Measurements from ENCODE around the gene WNT6.

WNT6 gene

GRCh38 chr2:218859556-218859987 is at the start of gene WNT6:
TSS of gene WNT6 (plus strand) at chr2:218859805. CDS start at chr2:218860038, 233 bp downstream.
- Histone ChIP-seq H3K36me3 (ENCODE audit: insufficient read depth, low read length) (no peaks in the 10 kb centered on the region), H3F3A (ENCODE audit: low read depth) (no peaks in the 10 kb centered on the region), H3K9me2 (replicated peaks; ENCODE audit: low read depth, low read length) (no peaks in the 10 kb centered on the region), H3K79me2 (ENCODE audit: insufficient read depth, low read length) (no peaks in the 10 kb centered on the region), H3K9ac (ENCODE audit: low read depth, low read length, poor library complexity, severe bottlenecking) (no peak within 1 kb of the TSS), H2AFZ (ENCODE audit: low read length) (no peak within 1 kb of the TSS), H3K9me3 (ENCODE audit: insufficient read depth, low read depth, low read length) (no peaks in the 10 kb centered on the region), H3K4me1 (ENCODE audit: insufficient read depth, low read length, poor library complexity, severe bottlenecking) (peaks cover 11% of the 10 kb centered on the region), H4K20me1 (ENCODE audit: insufficient read depth, low read length, poor library complexity, severe bottlenecking) (no peaks in the 10 kb centered on the region), H3K4me3 (ENCODE audit: low read length, poor library complexity, severe bottlenecking) (no peak within 1 kb of the TSS), H3K4me2 (ENCODE audit: low read depth, low read length, poor library complexity, severe bottlenecking) (no peak within 1 kb of the TSS), H3K27me3 (ENCODE audit: insufficient read depth, low read length, poor library complexity, severe bottlenecking) (peaks cover 6% of the 10 kb centered on the region)
- TF ChIP-seq EZH2phosphoT487 (IDR thresholded peaks at IDR 0.05; ENCODE audit: borderline replicate concordance) (no peak), CTCF (conservative IDR thresholded peaks at IDR 0.05; ENCODE audit: low read length) (no peak)

GRCh38 chr2:218810256-218810655 is 49.3 kb upstream of the WNT6 start:
- no peaks in the 10 kb centered on the region for H3K36me3 ChIP-seq (ENCODE audit: insufficient read depth, low read length)
- H3K27me3 ChIP-seq (ENCODE audit: insufficient read depth, low read length, poor library complexity, severe bottlenecking): peaks cover under 1% of the 10 kb centered on the region
- no peak overlapping the region for H2AFZ ChIP-seq (ENCODE audit: low read length)
- H4K20me1 ChIP-seq (ENCODE audit: insufficient read depth, low read length, poor library complexity, severe bottlenecking): no peaks in the 10 kb centered on the region
- H3K4me1 ChIP-seq (ENCODE audit: insufficient read depth, low read length, poor library complexity, severe bottlenecking): no peaks in the 10 kb centered on the region
- no peak overlapping the region for H3K4me3 ChIP-seq (ENCODE audit: low read length, poor library complexity, severe bottlenecking)
- no peaks in the 10 kb centered on the region for H3K9me3 ChIP-seq (ENCODE audit: insufficient read depth, low read depth, low read length)
- H3K4me2 ChIP-seq (ENCODE audit: low read depth, low read length, poor library complexity, severe bottlenecking): no peak overlapping the region
- no peaks in the 10 kb centered on the region for H3K79me2 ChIP-seq (ENCODE audit: insufficient read depth, low read length)
- H3F3A ChIP-seq (ENCODE audit: low read depth): no peaks in the 10 kb centered on the region
- TF ChIP-seq EZH2phosphoT487 (IDR thresholded peaks at IDR 0.05; ENCODE audit: borderline replicate concordance): no peak
- TF ChIP-seq CTCF (conservative IDR thresholded peaks at IDR 0.05; ENCODE audit: low read length): no peak
- H3K9me2 ChIP-seq (replicated peaks; ENCODE audit: low read depth, low read length): no peaks in the 10 kb centered on the region
- H3K9ac ChIP-seq (ENCODE audit: low read depth, low read length, poor library complexity, severe bottlenecking): no peak overlapping the region

GRCh38 chr2:218811382-218811781 is 48.2 kb upstream of the WNT6 start:
- no peaks in the 10 kb centered on the region for H3K27me3 ChIP-seq (ENCODE audit: insufficient read depth, low read length, poor library complexity, severe bottlenecking)
- no peak overlapping the region for H2AFZ ChIP-seq (ENCODE audit: low read length)
- no peaks in the 10 kb centered on the region for H3K36me3 ChIP-seq (ENCODE audit: insufficient read depth, low read length)
- H3K79me2 ChIP-seq (ENCODE audit: insufficient read depth, low read length): no peaks in the 10 kb centered on the region
- H4K20me1 ChIP-seq (ENCODE audit: insufficient read depth, low read length, poor library complexity, severe bottlenecking): no peaks in the 10 kb centered on the region
- no peaks in the 10 kb centered on the region for H3K4me1 ChIP-seq (ENCODE audit: insufficient read depth, low read length, poor library complexity, severe bottlenecking)
- H3F3A ChIP-seq (ENCODE audit: low read depth): no peaks in the 10 kb centered on the region
- H3K4me2 ChIP-seq (ENCODE audit: low read depth, low read length, poor library complexity, severe bottlenecking): no peak overlapping the region
- no peaks in the 10 kb centered on the region for H3K9me2 ChIP-seq (replicated peaks; ENCODE audit: low read depth, low read length)
- H3K9me3 ChIP-seq (ENCODE audit: insufficient read depth, low read depth, low read length): no peaks in the 10 kb centered on the region
- no peak overlapping the region for H3K4me3 ChIP-seq (ENCODE audit: low read length, poor library complexity, severe bottlenecking)
- H3K9ac ChIP-seq (ENCODE audit: low read depth, low read length, poor library complexity, severe bottlenecking): no peak overlapping the region
- TF ChIP-seq EZH2phosphoT487 (IDR thresholded peaks at IDR 0.05; ENCODE audit: borderline replicate concordance) (no peak), CTCF (conservative IDR thresholded peaks at IDR 0.05; ENCODE audit: low read length) (no peak)

All from Loucy (cell line).